ENCODE results near the gene HCFC1R1.

Gene HCFC1R1

GRCh38 chr16:3032624-3033023 is 8.9 kb upstream of the HCFC1R1 start:
- DNase-seq, result no peak

GRCh38 chr16:3030222-3031212 is 6.8 kb upstream of the HCFC1R1 start:
- DNase-seq, result no peak

- no peak for DNase-seq
These were observed 5.9 kb upstream of the HCFC1R1 start for GRCh38 chr16:3029491-3030221.

GRCh38 chr16:3028716-3029319 is 5.1 kb upstream of the HCFC1R1 start:
- DNase-seq, result no peak

DNA sequence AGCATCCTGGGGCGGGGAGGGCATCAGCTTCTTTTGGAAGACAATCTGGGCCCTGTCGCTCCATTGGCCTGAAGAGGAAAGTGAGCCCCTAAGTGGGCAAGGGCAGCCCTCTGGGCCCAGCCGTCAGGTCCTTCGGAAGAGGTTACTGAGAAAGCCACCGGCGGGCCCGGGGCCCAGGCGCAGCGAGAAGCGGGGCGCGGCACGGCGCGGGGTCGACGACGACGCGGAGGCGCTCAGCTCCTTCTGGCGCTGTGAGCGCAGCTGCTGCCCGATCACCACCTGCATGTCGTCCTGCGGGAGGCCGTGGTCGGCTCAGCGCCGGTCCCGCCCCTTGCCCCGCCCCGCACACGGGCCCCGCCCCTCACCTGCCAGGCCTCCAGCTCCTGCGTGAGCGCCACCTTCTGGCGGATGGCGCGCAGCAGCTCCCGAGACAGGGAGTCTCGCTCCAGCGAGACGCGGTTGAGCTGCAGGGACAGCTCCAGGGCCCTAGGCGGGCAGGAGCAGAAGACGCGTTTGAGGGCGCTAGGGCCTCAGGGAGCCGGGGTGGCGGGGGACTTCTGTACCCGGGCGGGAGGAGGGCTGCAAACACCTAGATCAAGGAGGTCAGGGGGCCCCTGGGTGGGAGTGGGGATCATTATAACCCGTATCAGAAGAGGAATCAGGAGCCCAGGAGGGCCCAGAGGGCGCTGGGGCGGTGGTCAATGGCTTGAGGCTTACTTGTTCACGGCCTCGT is 4.4 kb upstream of the HCFC1R1 start:
- peak; percentile 57 for DNase-seq

DNA sequence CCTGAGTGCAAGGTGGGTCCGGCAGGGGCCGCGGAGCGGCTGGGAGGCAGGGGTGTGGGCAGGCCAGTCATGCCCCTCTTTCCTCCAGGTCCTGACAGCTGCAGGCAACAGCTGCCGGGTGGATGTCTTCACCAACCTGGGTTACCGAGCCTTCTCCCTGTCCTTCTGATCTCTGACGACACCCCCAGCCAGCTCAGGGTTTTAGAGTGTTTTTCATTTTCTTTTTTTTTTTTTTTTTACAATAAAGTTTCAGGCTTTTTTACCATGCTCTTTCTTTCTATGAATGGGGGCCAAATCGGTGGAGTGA is 3.7 kb upstream of the HCFC1R1 start:
- no peak for DNase-seq

- no peak for DNase-seq
These were observed 3.1 kb upstream of the HCFC1R1 start for GRCh38 chr16:3026609-3027488.

DNA sequence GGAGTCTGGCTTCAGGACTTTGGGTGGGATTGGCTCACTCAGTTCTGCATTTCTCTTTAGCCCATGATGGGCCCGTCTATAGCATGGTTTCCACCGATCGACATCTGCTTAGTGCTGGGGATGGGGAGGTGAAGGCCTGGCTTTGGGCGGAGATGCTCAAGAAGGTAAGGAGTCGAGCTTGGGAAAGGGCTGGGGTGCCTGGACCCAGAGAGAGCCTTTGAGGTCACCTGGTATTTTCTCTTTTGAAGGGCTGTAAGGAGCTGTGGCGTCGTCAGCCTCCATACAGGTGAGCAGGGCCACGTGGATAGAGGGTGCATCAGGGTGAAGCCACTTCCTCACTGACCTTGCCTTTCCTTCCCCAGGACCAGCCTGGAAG is 2.2 kb upstream of the HCFC1R1 start:
- no peak for DNase-seq

DNA sequence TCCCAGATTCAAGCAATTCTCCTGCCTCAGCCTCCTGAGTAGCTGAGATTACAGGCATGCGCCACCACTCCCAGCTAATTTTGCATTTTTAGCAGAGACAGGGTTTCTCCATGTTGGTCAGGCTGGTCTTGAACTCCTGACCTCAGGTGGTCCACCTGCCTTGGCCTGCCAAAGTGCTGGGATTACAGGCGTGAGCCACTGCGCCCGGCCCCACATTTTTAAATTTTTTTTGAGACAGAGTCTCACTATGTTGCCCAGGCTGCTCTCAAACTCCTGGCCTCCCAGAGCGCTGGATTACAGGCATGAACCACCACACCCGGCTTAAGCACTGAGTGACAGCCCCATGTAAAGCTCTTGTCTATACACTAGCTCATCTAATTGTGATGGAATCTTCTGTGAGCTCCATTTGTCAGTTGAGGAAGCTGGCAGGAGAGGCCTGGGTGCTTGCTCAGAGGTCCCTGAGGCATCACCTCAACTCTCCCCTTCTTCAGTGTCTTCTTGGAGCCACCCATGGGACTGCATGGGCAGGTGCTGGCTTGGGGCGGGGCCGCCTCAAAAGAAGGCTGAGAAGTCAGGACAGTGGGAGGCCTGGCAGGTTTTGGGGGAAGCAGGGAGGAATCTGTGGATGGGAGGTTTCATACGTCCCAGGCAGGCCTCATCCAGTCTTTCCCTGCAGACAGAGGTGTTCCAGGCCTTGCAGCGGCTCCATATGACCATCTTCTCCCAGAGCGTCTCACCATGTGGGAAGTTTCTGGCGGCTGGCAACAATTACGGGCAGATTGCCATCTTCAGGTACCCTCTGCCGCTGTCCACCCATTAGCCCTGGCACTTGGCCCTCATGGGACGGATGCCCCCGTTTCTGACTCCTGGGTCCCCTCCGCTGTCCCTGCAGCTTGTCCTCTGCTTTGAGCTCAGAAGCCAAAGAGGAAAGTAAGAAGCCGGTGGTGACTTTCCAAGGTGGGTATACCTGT is 1.6 kb upstream of the HCFC1R1 start:
- DNase-seq, result no peak

DNA sequence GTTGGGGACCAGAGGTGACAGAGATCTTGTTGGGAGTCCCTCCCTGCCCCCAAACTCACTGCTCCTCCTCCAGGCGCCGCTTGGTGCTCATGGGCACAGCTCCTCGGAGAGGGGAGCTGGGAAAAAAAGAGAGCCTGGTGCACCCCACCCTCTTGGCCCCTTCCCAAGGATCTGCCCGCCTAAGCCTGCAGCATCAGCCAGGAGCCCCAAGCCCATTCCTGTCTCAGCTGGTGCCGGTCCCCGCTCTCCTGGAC is 400 bp downstream of the HCFC1R1 start:
- peak; percentile 50 for DNase-seq

DNA sequence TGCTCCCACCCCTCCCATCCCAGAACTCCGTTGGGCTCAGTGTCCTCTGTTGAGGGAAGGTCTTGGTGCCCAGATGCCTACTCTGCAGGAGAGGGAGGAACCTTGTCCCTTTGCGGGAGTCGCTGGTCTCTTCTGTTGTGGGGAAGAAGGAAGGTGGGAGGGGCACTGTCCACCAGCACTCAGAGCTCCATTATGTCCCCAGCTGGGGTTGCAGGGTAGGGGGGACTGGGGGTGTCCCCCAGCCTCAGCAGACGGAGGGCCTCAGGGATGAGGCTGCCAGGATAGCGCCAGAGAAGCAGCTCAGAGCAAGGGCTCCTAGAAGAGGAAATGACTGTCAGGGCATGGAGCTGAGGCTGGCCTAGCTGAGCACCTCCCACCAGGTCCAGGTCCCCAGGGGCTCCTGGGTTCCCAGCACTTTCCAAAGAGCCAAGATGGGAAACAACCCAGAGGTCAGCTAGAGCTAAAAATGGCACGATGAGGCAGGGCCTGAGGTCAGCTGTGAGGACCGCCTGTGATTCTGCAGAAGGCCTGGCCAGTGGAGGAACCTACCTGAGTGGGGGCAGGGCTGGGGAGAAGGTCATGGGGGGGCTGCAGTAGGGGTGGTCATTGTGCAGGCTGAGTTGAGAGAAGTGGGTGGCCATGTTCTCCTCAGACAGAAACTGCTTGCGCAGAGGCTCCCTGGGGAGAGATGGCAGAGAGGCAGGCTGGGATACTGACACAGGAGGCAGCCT is 893 bp downstream of the HCFC1R1 start:
- no peak for DNase-seq

GRCh38 chr16:3022208-3022683 is 1.5 kb downstream of the HCFC1R1 start:
- no peak for DNase-seq

- DNase-seq, result peak; percentile 19
These were observed 2.1 kb downstream of the HCFC1R1 start for GRCh38 chr16:3021449-3022207.

GRCh38 chr16:3020604-3021448 is 2.9 kb downstream of the HCFC1R1 start:
- peak; percentile 26 for DNase-seq

- DNase-seq, result peak; percentile 17
These were observed 3.5 kb downstream of the HCFC1R1 start, which contains the start of gene TNFRSF12A for GRCh38 chr16:3020247-3020603. TNFRSF12A (plus strand) TSS chr16:3020368; CDS start chr16:3020398, 30 bp downstream.

GRCh38 chr16:3019594-3020246 is 4.0 kb downstream of the HCFC1R1 start:
- no peak for DNase-seq

- no peak for DNase-seq
These were observed 5.8 kb downstream of the HCFC1R1 start, which contains the start of gene CLDN6 for GRCh38 chr16:3017794-3018506. CLDN6 (minus strand) TSS chr16:3018183; CDS start chr16:3016021, 2,162 bp downstream.
